SJCRH30 (cell line): ENCODE results near the gene ABCB8. TPM values are rescaled to one million over a fixed set of nuclear protein-coding genes. Genes with fewer than 3 reads are reported as not detected.

Experiments
- DNase-seq, 2 experiments: peaks; one replicate each; pipeline ENCODE4 v3.0.0-alpha.2; 2015 to 2020
- H3K27ac ChIP-seq: fragments of 250-450 bp; sonication (Bioruptor Pico); 2 replicates; pipeline ENCODE4 v1.5.1; 2020; ENCODE audit warnings: mild to moderate bottlenecking, moderate library complexity
- H3K27me3 ChIP-seq: fragments of 250-450 bp; sonication (Bioruptor Pico); 2 replicates; pipeline ENCODE4 v1.5.1; 2020; ENCODE audit warnings: mild to moderate bottlenecking, moderate library complexity
- H3K36me3 ChIP-seq: fragments of 250-450 bp; sonication (Bioruptor Pico); 2 replicates; pipeline ENCODE4 v1.5.1; 2020; ENCODE audit warnings: mild to moderate bottlenecking, moderate library complexity
- H3K4me1 ChIP-seq: fragments of 250-450 bp; sonication (Bioruptor Pico); 2 replicates; pipeline ENCODE4 v1.5.1; 2020; ENCODE audit warnings: mild to moderate bottlenecking, moderate library complexity
- H3K4me3 ChIP-seq: fragments of 250-450 bp; sonication (Bioruptor Pico); 2 replicates; pipeline ENCODE4 v1.5.1; 2020; ENCODE audit warnings: mild to moderate bottlenecking, moderate library complexity
- H3K9me3 ChIP-seq: fragments of 250-450 bp; sonication (Bioruptor Pico); replicated peaks from 2 replicates; pipeline ENCODE4 v1.5.1; 2020; ENCODE audit warnings: mild to moderate bottlenecking, moderate library complexity
- total RNA-seq: library from RNA; depleted of rRNA; stranded (reverse); fragments of >200 nt; shearing (Covaris generic); gene quantifications from 2 replicates; pipeline ENCODE4 v1.2.3, GENCODE V29; 2014

ABCB8 gene
- total RNA-seq, 1 experiment from 2014 or later, result 20.8 TPM

GRCh38 chr7:151060113-151060415 is 31.8 kb downstream of the ABCB8 start:
- no peaks in the 10 kb centered on the region for H3K9me3 ChIP-seq
- peaks cover 5% of the 10 kb centered on the region; the same call in 1 of the 2 replicates for H3K4me1 ChIP-seq
- no peaks in the 10 kb centered on the region for H3K27me3 ChIP-seq
- peaks cover 9% of the 10 kb centered on the region for H3K36me3 ChIP-seq
- no peak for DNase-seq
- peak overlapping the region; percentile 96 for H3K27ac ChIP-seq
- H3K4me3 ChIP-seq, result peak overlapping the region; percentile 68

GRCh38 chr7:151060416-151061212 is 32.4 kb downstream of the ABCB8 start:
- Histone ChIP-seq H3K4me1 (peaks cover 5% of the 10 kb centered on the region; the same call in 1 of the 2 replicates), H3K36me3 (peaks cover 14% of the 10 kb centered on the region), H3K27ac (peak overlapping the region; percentile 96; the same call in 1 of the 2 replicates), H3K9me3 (no peaks in the 10 kb centered on the region), H3K27me3 (no peaks in the 10 kb centered on the region), H3K4me3 (peak overlapping the region; percentile 68)
- DNase-seq, result peak in 1 of 2 experiments; percentile 34

DNA sequence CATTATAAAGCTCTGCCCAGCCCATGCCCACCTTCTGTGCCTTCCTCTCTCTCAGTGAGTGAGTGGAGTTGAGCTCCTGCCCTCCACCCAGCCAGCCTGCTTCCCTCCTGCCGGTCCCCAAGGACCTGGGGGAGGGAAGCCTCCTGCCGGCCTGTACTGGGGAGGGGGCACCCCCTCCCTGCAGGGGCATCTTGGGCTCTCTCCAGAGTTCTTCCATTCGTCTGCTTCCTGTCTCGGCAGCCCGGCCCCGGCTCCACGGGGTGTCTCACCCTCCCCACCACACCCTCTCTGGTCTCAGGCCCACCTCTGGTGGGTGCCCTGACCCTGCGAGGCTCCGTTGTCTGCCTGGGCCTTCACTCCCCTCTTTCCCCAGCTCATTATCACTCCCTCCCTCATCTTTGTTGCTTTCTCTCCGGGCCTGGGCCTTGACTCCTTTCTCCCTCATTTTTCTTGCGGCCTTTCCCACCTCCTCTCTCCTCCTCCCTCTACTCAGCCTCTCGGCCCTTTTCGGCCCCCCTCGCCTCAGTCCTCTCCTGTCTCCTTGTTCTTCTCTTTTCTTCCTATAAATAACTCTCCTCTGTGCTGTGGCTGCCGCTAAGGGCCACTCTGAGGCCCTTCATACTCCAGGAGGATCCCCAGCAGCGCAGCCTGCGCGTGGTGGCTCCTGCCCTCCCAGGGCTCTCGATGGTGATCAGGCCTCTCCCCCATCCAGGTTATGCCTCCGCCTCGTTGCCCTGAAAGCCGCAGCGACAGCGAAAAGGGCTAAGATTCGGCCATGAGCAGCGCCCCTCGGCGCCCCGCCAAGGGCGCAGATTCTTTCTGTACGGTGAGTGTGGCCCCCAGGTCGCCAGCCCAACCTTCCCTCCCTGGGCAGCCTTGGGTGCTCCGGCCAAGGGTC is 33.2 kb downstream of the ABCB8 start:
- Histone ChIP-seq H3K27ac (no peak overlapping the region), H3K27me3 (no peaks in the 10 kb centered on the region), H3K4me1 (peaks cover 5% of the 10 kb centered on the region; the same call in 1 of the 2 replicates), H3K9me3 (no peaks in the 10 kb centered on the region), H3K4me3 (no peak overlapping the region), H3K36me3 (peaks cover 17% of the 10 kb centered on the region)
- DNase-seq, result no peak

DNA sequence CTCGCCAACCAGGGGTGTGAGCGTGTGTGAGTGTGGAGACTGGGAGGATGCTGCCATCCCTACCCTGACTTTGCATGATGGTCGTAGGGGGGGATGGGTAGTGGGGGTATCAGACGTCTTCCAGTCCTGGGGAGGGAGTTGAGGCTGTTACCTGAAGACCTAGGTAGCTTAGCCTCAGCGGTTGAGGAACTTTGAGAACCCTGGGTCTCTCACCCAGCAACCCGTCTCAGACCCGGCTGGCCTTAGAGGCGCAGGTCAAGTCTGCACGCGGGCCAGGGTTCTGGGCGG is 33.8 kb downstream of the ABCB8 start:
- no peaks in the 10 kb centered on the region for H3K27me3 ChIP-seq
- no peak overlapping the region for H3K27ac ChIP-seq
- H3K4me1 ChIP-seq, result peaks cover 11% of the 10 kb centered on the region; the same call in 1 of the 2 replicates
- H3K4me3 ChIP-seq, result no peak overlapping the region
- no peaks in the 10 kb centered on the region for H3K9me3 ChIP-seq
- peaks cover 23% of the 10 kb centered on the region for H3K36me3 ChIP-seq
- no peak for DNase-seq

- H3K4me1 ChIP-seq, result peaks cover 16% of the 10 kb centered on the region
- no peak overlapping the region for H3K27ac ChIP-seq
- peaks cover 27% of the 10 kb centered on the region for H3K36me3 ChIP-seq
- no peaks in the 10 kb centered on the region for H3K27me3 ChIP-seq
- no peaks in the 10 kb centered on the region for H3K9me3 ChIP-seq
- DNase-seq, result no peak
- H3K4me3 ChIP-seq, result no peak overlapping the region
Observed at GRCh38 chr7:151062399-151063211, 34.4 kb downstream of the ABCB8 start.

DNA sequence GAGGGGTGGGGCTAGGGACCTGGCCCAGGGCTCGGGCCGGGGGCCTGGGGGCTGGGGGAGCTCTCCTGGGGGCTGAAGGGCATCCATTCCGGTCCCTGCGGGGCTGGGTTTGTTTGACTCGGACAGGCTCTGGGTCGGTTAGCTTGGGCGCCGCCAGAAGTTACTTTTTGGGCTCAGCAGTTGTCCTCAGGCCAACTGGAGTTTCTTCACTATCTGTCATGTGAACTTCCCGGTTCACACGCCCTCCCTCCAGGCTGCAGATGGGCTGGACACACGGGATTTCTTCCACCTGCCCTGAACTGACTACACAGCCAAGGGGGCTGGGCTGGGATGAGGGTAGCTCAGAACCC is 34.9 kb downstream of the ABCB8 start:
- peaks cover 27% of the 10 kb centered on the region for H3K36me3 ChIP-seq
- no peak overlapping the region for H3K27ac ChIP-seq
- no peaks in the 10 kb centered on the region for H3K9me3 ChIP-seq
- DNase-seq, result no peak
- no peaks in the 10 kb centered on the region for H3K27me3 ChIP-seq
- H3K4me1 ChIP-seq, result peaks cover 20% of the 10 kb centered on the region
- no peak overlapping the region for H3K4me3 ChIP-seq

DNA sequence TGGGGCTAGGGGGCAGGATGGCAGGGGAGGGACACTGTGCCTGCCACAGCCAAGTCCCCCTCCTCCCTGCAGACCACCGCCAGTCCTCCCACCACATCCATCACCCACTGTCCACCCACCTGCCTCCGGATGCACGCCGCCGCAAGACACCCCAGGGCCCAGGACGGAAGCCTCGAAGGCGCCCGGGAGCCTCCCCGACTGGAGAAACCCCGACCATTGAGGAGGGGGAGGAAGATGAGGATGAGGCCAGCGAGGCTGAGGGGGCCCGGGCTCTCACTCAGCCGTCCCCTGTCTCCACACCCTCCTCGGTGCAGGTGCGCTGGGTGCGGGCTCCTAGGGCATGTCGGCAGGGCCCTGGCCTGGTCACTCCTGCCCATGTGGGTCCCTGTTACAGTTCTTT is 36.2 kb downstream of the ABCB8 start:
- DNase-seq, result no peak
- H3K9me3 ChIP-seq, result no peaks in the 10 kb centered on the region
- H3K27ac ChIP-seq, result no peak overlapping the region
- H3K4me3 ChIP-seq, result no peak overlapping the region
- H3K4me1 ChIP-seq, result peaks cover 20% of the 10 kb centered on the region
- H3K36me3 ChIP-seq, result peaks cover 36% of the 10 kb centered on the region
- H3K27me3 ChIP-seq, result no peaks in the 10 kb centered on the region

- peaks cover 42% of the 10 kb centered on the region for H3K36me3 ChIP-seq
- H3K9me3 ChIP-seq, result no peaks in the 10 kb centered on the region
- H3K4me3 ChIP-seq, result no peak overlapping the region
Observed at GRCh38 chr7:151064993-151065392, 36.7 kb downstream of the ABCB8 start.

GRCh38 chr7:151065516-151065915 is 37.3 kb downstream of the ABCB8 start:
- no peak for DNase-seq
- H3K27ac ChIP-seq, result no peak overlapping the region
- peaks cover 47% of the 10 kb centered on the region for H3K36me3 ChIP-seq
- H3K4me1 ChIP-seq, result peaks cover 20% of the 10 kb centered on the region
- no peaks in the 10 kb centered on the region for H3K27me3 ChIP-seq
- H3K9me3 ChIP-seq, result no peaks in the 10 kb centered on the region
- no peak overlapping the region for H3K4me3 ChIP-seq

More at GRCh38 chr7:151064993-151065392, 36.7 kb downstream of the ABCB8 start:
- no peak for DNase-seq
- Histone ChIP-seq H3K27me3 (no peaks in the 10 kb centered on the region), H3K4me1 (peaks cover 20% of the 10 kb centered on the region), H3K27ac (no peak overlapping the region)

GRCh38 chr7:151066273-151066974 is 38.2 kb downstream of the ABCB8 start:
- no peak for DNase-seq
- Histone ChIP-seq H3K36me3 (peaks cover 53% of the 10 kb centered on the region), H3K27me3 (no peaks in the 10 kb centered on the region), H3K4me3 (no peak overlapping the region), H3K4me1 (peaks cover 16% of the 10 kb centered on the region), H3K27ac (no peak overlapping the region), H3K9me3 (no peaks in the 10 kb centered on the region)

GRCh38 chr7:151068069-151068773 is 40.0 kb downstream of the ABCB8 start:
- DNase-seq, result peak; percentile 58 to 69
- H3K9me3 ChIP-seq, result no peaks in the 10 kb centered on the region
- no peak overlapping the region for H3K4me3 ChIP-seq
- peaks cover 64% of the 10 kb centered on the region for H3K36me3 ChIP-seq
- no peaks in the 10 kb centered on the region for H3K27me3 ChIP-seq
- peak overlapping the region; percentile 33 for H3K27ac ChIP-seq
- H3K4me1 ChIP-seq, result peaks cover 16% of the 10 kb centered on the region

DNA sequence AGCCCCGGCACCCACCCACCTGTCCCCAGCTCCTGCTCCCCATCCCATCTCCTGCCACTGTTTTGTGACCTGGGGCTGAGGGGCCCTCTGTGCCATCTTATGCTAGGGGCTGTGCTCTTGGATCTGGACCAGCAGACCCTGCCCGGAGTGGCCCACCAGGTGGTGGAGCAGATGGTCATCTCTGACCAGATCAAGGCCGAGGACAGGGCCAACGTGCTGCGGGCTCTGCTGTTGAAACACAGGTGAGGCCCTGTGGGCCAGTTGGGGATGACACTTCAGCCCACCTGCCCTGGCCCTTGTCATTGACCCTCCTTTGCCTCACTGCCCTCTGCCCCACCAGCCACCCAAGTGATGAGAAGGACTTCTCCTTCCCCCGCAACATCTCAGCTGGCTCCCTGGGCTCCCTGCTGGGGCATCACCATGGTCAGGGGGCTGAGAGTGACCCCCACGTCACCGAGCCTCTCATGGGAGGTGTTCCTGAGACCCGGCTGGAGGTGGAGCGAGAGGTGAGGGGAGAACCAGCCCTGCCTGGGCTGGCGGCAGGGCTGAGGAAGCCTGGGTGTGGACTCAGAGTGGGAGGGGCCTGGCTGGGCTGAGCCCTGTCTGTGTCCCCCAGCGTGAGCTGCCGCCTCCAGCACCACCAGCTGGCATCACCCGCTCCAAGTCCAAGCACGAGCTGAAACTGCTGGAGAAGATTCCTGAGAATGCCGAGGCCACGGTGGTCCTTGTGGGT is 41.8 kb downstream of the ABCB8 start:
- H3K36me3 ChIP-seq, result peaks cover 69% of the 10 kb centered on the region

GRCh38 chr7:151070574-151070960 is 42.3 kb downstream of the ABCB8 start:
- Histone ChIP-seq H3K4me3 (no peak overlapping the region), H3K4me1 (peaks cover 16% of the 10 kb centered on the region), H3K27ac (no peak overlapping the region), H3K9me3 (no peaks in the 10 kb centered on the region), H3K27me3 (no peaks in the 10 kb centered on the region), H3K36me3 (peaks cover 68% of the 10 kb centered on the region)
- no peak for DNase-seq

More for the DNA sequence above, 41.8 kb downstream of the ABCB8 start:
- H3K27ac ChIP-seq, result no peak overlapping the region
- H3K9me3 ChIP-seq, result no peaks in the 10 kb centered on the region
- no peaks in the 10 kb centered on the region for H3K27me3 ChIP-seq
- H3K4me3 ChIP-seq, result no peak overlapping the region
- no peak for DNase-seq
- peaks cover 16% of the 10 kb centered on the region for H3K4me1 ChIP-seq
